ENCODE measurements around the gene GANAB.

The GANAB gene

GRCh38 chr11:62689421-62690183 lies 43.2 kb upstream of the GANAB start, which contains the start of gene LRRN4CL:
Gene LRRN4CL (minus strand): TSS chr11:62689530. CDS start chr11:62688508, 1,022 bp downstream.
- no peak within 1 kb of the TSS for H3K27ac ChIP-seq (ENCODE audit: low read length)
- H3K79me2 ChIP-seq (ENCODE audit: low read length): no peaks in the 10 kb centered on the region
- no peaks in the 10 kb centered on the region for H3F3A ChIP-seq (ENCODE audit: insufficient read depth, low read length)
- TF ChIP-seq EZH2phosphoT487 (IDR thresholded peaks at IDR 0.05; ENCODE audit: low read length): no peak
- TF ChIP-seq CTCF (IDR thresholded peaks at IDR 0.05; ENCODE audit: low read length): no peak
- no peak for TF ChIP-seq EZH2 (optimal IDR thresholded peaks at IDR 0.05; ENCODE audit: low read depth, low read length)
- H3K9me3 ChIP-seq (replicated peaks; ENCODE audit: insufficient read depth, low read length): no peaks in the 10 kb centered on the region
- DNase-seq: no peak
- H3K4me2 ChIP-seq (ENCODE audit: low read depth, low read length): no peak within 1 kb of the TSS
- H3K4me3 ChIP-seq (ENCODE audit: low read length): no peak within 1 kb of the TSS
- no peak within 1 kb of the TSS for H3K9ac ChIP-seq (ENCODE audit: low read length)
- H2AFZ ChIP-seq (ENCODE audit: low read length): no peak within 1 kb of the TSS
- no peaks in the 10 kb centered on the region for H3K27me3 ChIP-seq (replicated peaks; ENCODE audit: insufficient read depth, low read length)
- H3K4me1 ChIP-seq (ENCODE audit: low read length): no peaks in the 10 kb centered on the region
- no peaks in the 10 kb centered on the region for H3K36me3 ChIP-seq (replicated peaks; ENCODE audit: insufficient read depth, low read length)
- H3K9me2 ChIP-seq (replicated peaks; ENCODE audit: insufficient read depth, low read length): no peaks in the 10 kb centered on the region
- no peaks in the 10 kb centered on the region for H4K20me1 ChIP-seq (ENCODE audit: insufficient read depth, low read length)

- H3K4me1 ChIP-seq (ENCODE audit: low read length): no peaks in the 10 kb centered on the region
- no peak for DNase-seq
- H3K9me3 ChIP-seq (replicated peaks; ENCODE audit: insufficient read depth, low read length): no peaks in the 10 kb centered on the region
- H3K27me3 ChIP-seq (replicated peaks; ENCODE audit: insufficient read depth, low read length): no peaks in the 10 kb centered on the region
- no peaks in the 10 kb centered on the region for H3K79me2 ChIP-seq (ENCODE audit: low read length)
- no peaks in the 10 kb centered on the region for H3F3A ChIP-seq (ENCODE audit: insufficient read depth, low read length)
- H3K9me2 ChIP-seq (replicated peaks; ENCODE audit: insufficient read depth, low read length): no peaks in the 10 kb centered on the region
- TF ChIP-seq EZH2phosphoT487 (IDR thresholded peaks at IDR 0.05; ENCODE audit: low read length) (no peak), CTCF (IDR thresholded peaks at IDR 0.05; ENCODE audit: low read length) (no peak), EZH2 (optimal IDR thresholded peaks at IDR 0.05; ENCODE audit: low read depth, low read length) (no peak)
- no peak overlapping the region for H2AFZ ChIP-seq (ENCODE audit: low read length)
- no peaks in the 10 kb centered on the region for H3K36me3 ChIP-seq (replicated peaks; ENCODE audit: insufficient read depth, low read length)
- H3K4me3 ChIP-seq (ENCODE audit: low read length): no peak overlapping the region
- no peak overlapping the region for H3K27ac ChIP-seq (ENCODE audit: low read length)
- H3K4me2 ChIP-seq (ENCODE audit: low read depth, low read length): no peak overlapping the region
- no peak overlapping the region for H3K9ac ChIP-seq (ENCODE audit: low read length)
- H4K20me1 ChIP-seq (ENCODE audit: insufficient read depth, low read length): no peaks in the 10 kb centered on the region
Measured at GRCh38 chr11:62688491-62688890, 42.1 kb upstream of the GANAB start.

GRCh38 chr11:62687508-62688396 lies 41.3 kb upstream of the GANAB start:
- Histone ChIP-seq H3K27me3 (replicated peaks; ENCODE audit: insufficient read depth, low read length) (no peaks in the 10 kb centered on the region), H3K9me2 (replicated peaks; ENCODE audit: insufficient read depth, low read length) (no peaks in the 10 kb centered on the region), H3K4me2 (ENCODE audit: low read depth, low read length) (no peak overlapping the region), H3K27ac (ENCODE audit: low read length) (no peak overlapping the region), H3K79me2 (ENCODE audit: low read length) (no peaks in the 10 kb centered on the region), H4K20me1 (ENCODE audit: insufficient read depth, low read length) (no peaks in the 10 kb centered on the region), H3K36me3 (replicated peaks; ENCODE audit: insufficient read depth, low read length) (no peaks in the 10 kb centered on the region), H3F3A (ENCODE audit: insufficient read depth, low read length) (no peaks in the 10 kb centered on the region), H3K4me1 (ENCODE audit: low read length) (no peaks in the 10 kb centered on the region), H3K9me3 (replicated peaks; ENCODE audit: insufficient read depth, low read length) (no peaks in the 10 kb centered on the region), H3K4me3 (ENCODE audit: low read length) (no peak overlapping the region), H3K9ac (ENCODE audit: low read length) (no peak overlapping the region), H2AFZ (ENCODE audit: low read length) (no peak overlapping the region)
- TF ChIP-seq EZH2 (optimal IDR thresholded peaks at IDR 0.05; ENCODE audit: low read depth, low read length) (no peak), CTCF (IDR thresholded peaks at IDR 0.05; ENCODE audit: low read length) (no peak), EZH2phosphoT487 (IDR thresholded peaks at IDR 0.05; ENCODE audit: low read length) (no peak)
- DNase-seq: no peak
